Stimulated activated CD8-positive, alpha-beta memory T cell treated with anti-CD3 and anti-CD28 coated beads, Interleukin-12 subunit alpha, Interleukin-12 subunit beta, amount 100 ng/mL, for 1 hour (primary cell): ENCODE data around the gene SLC7A8.

Experiments used
- DNase-seq: peaks from one replicate; pipeline ENCODE4 v3.0.0-alpha.2; 2020; ENCODE audit warnings: low read depth

Gene SLC7A8

GRCh38 chr14:23182372-23183157 lies 895 bp downstream of the SLC7A8 start:
- no peak for DNase-seq

GRCh38 chr14:23181946-23182345 lies 1.5 kb downstream of the SLC7A8 start:
- DNase-seq, result no peak

- no peak for DNase-seq
Observed at GRCh38 chr14:23181453-23181852, 2.0 kb downstream of the SLC7A8 start.

- no peak for DNase-seq
Observed at GRCh38 chr14:23177181-23177580, 6.3 kb downstream of the SLC7A8 start.

- no peak for DNase-seq
Observed at GRCh38 chr14:23175823-23176222, 7.6 kb downstream of the SLC7A8 start.

- no peak for DNase-seq
Observed at GRCh38 chr14:23174296-23175184, 8.9 kb downstream of the SLC7A8 start.

GRCh38 chr14:23173796-23174195 lies 9.7 kb downstream of the SLC7A8 start:
- DNase-seq, result no peak

GRCh38 chr14:23173031-23173430 lies 10.4 kb downstream of the SLC7A8 start:
- no peak for DNase-seq

GRCh38 chr14:23172574-23172973 lies 10.9 kb downstream of the SLC7A8 start:
- DNase-seq, result no peak

- DNase-seq, result no peak
Observed at GRCh38 chr14:23172096-23172495, 11.4 kb downstream of the SLC7A8 start.

GRCh38 chr14:23171222-23171975 lies 12.1 kb downstream of the SLC7A8 start:
- DNase-seq, result no peak

GRCh38 chr14:23169622-23170021 lies 13.8 kb downstream of the SLC7A8 start:
- DNase-seq, result no peak

GRCh38 chr14:23168246-23168645 lies 15.2 kb downstream of the SLC7A8 start:
- DNase-seq, result no peak

- DNase-seq, result no peak
Observed at GRCh38 chr14:23167116-23167847, 16.2 kb downstream of the SLC7A8 start.

GRCh38 chr14:23164949-23165348 lies 18.5 kb downstream of the SLC7A8 start:
- no peak for DNase-seq

- no peak for DNase-seq
Observed at GRCh38 chr14:23164250-23164649, 19.2 kb downstream of the SLC7A8 start.

GRCh38 chr14:23163830-23164229 lies 19.6 kb downstream of the SLC7A8 start:
- DNase-seq, result no peak

- no peak for DNase-seq
Observed at GRCh38 chr14:23162800-23163199, 20.7 kb downstream of the SLC7A8 start.

GRCh38 chr14:23162005-23162404 lies 21.5 kb downstream of the SLC7A8 start:
- no peak for DNase-seq

GRCh38 chr14:23160924-23161522 lies 22.4 kb downstream of the SLC7A8 start:
- DNase-seq, result no peak

- DNase-seq, result no peak
Observed at GRCh38 chr14:23159532-23159931, 23.9 kb downstream of the SLC7A8 start.
